Lung microvascular endothelial cell (primary cell): ENCODE data around the gene SLC9C1. TPM values are rescaled to one million over a fixed set of nuclear protein-coding genes. Genes with fewer than 3 reads are reported as not detected.
A peak's percentile ranks its signal among the peaks of the same experiment; 100 is the strongest.

ENCODE experiments used
- DNase-seq, 2 donors: peaks; one replicate each; pipeline versions ENCODE4 v3.0.0 to v3.0.0-alpha.2; 2010; ENCODE audit warnings: low read depth in 2 of 2
- total RNA-seq: library from RNA; depleted of rRNA; stranded (reverse); fragments of >200 nt; gene quantifications from 2 replicates; pipeline ENCODE4 v1.2.1, GENCODE V29; 2014

The SLC9C1 gene
- total RNA-seq, 1 donor from 2014 or later, result under 0.01 TPM

- DNase-seq, result no peak
Observed at GRCh38 chr3:112307557-112307956, 13.5 kb upstream of the SLC9C1 start.

GRCh38 chr3:112306825-112307224 is 12.8 kb upstream of the SLC9C1 start:
- DNase-seq, result no peak

- DNase-seq, result no peak
Observed at GRCh38 chr3:112304611-112305010, 10.6 kb upstream of the SLC9C1 start.

- peak; percentile 11 to 24 for DNase-seq
Observed at GRCh38 chr3:112303764-112304325, 9.8 kb upstream of the SLC9C1 start.

- peak; percentile 4 to 18 for DNase-seq
Observed at GRCh38 chr3:112302881-112303763, 9.1 kb upstream of the SLC9C1 start.

GRCh38 chr3:112302150-112302830 is 8.3 kb upstream of the SLC9C1 start:
- DNase-seq, result no peak

GRCh38 chr3:112298781-112299180 is 4.8 kb upstream of the SLC9C1 start:
- DNase-seq, result no peak

- DNase-seq, result peak in 1 of 2 donors; percentile 5
Observed at GRCh38 chr3:112297714-112298113, 3.7 kb upstream of the SLC9C1 start.

- DNase-seq, result no peak
Observed at GRCh38 chr3:112289011-112289410, 5.0 kb downstream of the SLC9C1 start.

GRCh38 chr3:112280266-112280665 is 13.8 kb downstream of the SLC9C1 start:
- DNase-seq, result no peak

GRCh38 chr3:112273536-112273935 is 20.5 kb downstream of the SLC9C1 start:
- DNase-seq, result no peak

GRCh38 chr3:112261742-112262141 is 32.3 kb downstream of the SLC9C1 start:
- DNase-seq, result no peak

GRCh38 chr3:112260563-112260962 is 33.5 kb downstream of the SLC9C1 start:
- DNase-seq, result no peak

GRCh38 chr3:112253301-112253971 is 40.6 kb downstream of the SLC9C1 start:
- DNase-seq, result no peak

GRCh38 chr3:112247900-112248299 is 46.1 kb downstream of the SLC9C1 start:
- no peak for DNase-seq

GRCh38 chr3:112247350-112247749 is 46.7 kb downstream of the SLC9C1 start:
- no peak for DNase-seq

- DNase-seq, result peak in 1 of 2 donors; percentile 2
Observed at GRCh38 chr3:112233083-112233482, 60.9 kb downstream of the SLC9C1 start.

GRCh38 chr3:112231727-112232126 is 62.3 kb downstream of the SLC9C1 start:
- no peak for DNase-seq

- no peak for DNase-seq
Observed at GRCh38 chr3:112230033-112230432, 64.0 kb downstream of the SLC9C1 start.

- DNase-seq, result no peak
Observed at GRCh38 chr3:112228786-112229185, 65.2 kb downstream of the SLC9C1 start.

GRCh38 chr3:112200317-112200666 is 93.7 kb downstream of the SLC9C1 start:
- DNase-seq, result no peak
